EH (cell line): ENCODE data around the gene SPEM3.
A peak's percentile ranks its signal among the peaks of the same experiment; 100 is the strongest.

Source experiments
- DNase-seq: peaks from one replicate; pipeline ENCODE4 v3.0.0-alpha.2; 2015; ENCODE audit warnings: low read depth

The SPEM3 gene

DNA sequence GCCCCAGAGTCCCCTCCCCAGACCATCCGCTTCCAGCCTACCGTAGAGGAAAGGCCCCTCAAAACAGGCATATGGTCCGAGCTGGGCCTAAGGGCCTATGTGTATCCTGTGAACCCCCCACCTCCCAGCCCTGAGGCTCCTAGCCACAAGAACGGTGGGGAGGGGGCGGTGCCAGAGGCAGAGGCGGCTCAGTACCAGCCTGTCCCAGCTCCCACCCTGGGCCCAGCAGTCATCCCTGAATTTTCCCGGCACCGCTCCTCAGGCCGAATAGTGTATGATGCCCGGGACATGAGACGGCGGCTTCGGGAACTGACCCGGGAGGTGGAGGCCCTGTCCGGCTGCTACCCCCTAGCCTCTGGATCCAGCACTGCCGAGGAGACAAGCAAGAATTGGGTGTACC is 7.5 kb upstream of the SPEM3 start:
- no peak for DNase-seq

DNA sequence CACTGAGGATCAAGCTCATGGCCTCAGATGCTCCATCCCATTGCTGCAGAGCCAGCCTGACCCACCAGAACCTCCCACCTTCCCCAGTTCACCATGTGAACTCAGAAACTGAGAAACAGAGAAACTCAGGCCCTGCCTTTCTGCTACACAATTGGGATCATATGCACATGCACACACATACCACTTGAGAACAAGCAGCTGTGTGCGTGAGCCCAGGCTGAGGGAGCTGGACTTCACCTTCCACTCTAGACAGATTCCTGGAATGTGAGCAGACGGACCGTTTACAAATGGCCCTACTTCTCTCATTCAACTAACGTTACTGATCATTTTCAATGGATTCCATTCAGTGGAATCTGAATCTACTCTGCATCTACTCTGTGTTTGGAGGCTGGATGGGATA is 5.0 kb upstream of the SPEM3 start:
- DNase-seq = no peak

GRCh38 chr17:7425316-7425715 is 3.3 kb upstream of the SPEM3 start, which contains the start of gene SPEM2:
Gene SPEM2, plus strand, starts transcription at chr17:7425616. Its CDS starts 73 bp downstream, at chr17:7425689.
- DNase-seq = no peak

- no peak for DNase-seq
These were observed 2.9 kb upstream of the SPEM3 start for GRCh38 chr17:7425756-7426155.

DNA sequence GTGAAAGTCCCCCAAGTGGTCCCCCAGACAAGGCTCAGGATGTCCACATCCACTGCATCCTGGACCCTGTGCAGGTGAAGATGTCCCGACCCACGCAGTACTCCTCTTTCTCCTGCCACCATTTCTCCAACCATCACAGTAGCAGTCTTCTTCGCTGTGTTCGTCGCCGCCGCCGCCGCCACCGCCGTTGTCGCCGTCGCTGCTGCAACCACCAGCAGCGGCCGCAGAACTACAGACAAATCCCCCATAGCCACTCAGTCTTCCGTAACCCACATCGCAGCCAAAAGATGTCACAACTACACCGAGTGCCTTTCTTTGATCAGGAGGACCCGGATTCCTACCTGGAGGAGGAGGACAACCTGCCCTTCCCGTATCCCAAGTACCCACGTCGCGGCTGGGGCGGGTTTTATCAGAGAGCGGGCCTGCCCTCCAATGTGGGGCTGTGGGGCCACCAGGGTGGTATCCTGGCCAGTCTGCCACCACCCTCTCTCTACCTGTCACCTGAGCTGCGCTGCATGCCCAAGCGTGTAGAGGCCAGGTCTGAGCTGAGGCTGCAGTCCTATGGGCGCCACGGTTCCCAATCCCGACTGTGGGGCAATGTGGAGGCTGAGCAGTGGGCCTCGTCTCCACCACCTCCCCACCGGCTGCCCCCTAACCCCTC is 2.3 kb upstream of the SPEM3 start:
- no peak for DNase-seq

DNA sequence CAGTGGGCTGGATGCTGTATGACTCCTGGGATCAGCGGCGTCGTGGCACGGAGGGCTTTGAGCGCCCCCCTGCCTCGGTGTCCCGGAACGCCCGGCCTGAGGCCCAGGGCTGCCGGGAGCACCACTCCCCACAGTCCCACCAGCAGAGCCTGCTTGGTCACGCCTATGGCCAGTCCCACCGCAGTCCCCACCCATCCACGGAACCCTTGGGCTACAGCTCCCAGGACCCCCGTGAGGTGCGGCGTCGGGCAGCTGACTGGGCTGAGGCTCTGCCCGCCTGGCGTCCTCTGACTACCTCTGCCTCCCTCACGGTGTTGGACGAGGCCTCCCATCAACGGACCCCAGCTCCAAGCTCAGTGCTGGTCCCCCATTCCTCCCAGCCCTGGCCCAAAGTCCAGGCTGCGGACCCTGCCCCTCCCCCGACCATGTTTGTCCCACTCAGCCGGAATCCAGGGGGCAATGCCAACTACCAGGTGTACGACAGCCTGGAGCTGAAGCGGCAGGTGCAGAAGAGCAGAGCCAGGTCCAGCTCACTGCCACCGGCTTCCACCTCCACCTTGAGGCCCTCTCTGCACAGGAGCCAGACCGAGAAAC is 1.7 kb upstream of the SPEM3 start:
- DNase-seq = no peak

DNA sequence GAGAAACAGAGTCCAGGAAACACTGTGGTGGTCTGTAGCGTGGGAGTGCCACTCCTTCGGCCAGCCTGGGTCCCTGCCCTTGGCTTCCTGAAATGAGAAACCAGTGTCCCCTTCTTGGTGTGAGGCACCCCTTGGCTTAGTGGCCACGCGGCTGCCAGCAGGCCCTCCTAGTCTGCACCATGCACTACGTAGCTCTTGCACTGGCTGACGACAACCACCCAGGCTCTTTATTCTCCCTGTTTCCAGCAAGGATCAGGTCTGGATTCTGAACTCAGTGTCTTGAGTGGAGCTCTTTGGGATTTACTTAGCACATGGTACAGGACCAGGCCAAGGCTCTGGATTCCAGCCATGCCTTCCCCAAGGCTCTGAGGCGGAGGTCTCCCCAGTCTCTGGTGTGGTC is 1.1 kb upstream of the SPEM3 start:
- DNase-seq = no peak

GRCh38 chr17:7429722-7430121 is 1.1 kb downstream of the SPEM3 start:
- DNase-seq = no peak

DNA sequence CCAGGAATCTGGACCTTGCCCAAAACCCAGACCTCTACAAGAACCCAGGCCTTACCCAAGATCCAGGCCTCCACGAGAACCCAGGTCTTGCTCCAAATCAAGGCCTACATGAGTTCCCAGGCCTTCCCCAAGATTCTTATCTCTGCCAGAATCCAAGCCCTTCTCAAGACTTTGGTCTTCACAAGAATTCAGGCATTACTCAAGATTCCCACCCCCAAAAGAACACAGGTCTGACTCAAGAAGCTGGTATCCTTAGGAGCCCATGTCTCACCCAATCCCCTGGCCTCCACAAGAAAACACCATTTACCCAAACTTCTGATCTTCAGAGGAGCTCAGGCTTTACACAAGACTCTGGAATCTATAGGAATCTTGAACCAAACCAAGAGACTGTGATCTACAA is 2.6 kb downstream of the SPEM3 start:
- peak; percentile 61 for DNase-seq

GRCh38 chr17:7432296-7432695 is 3.6 kb downstream of the SPEM3 start:
- no peak for DNase-seq

DNA sequence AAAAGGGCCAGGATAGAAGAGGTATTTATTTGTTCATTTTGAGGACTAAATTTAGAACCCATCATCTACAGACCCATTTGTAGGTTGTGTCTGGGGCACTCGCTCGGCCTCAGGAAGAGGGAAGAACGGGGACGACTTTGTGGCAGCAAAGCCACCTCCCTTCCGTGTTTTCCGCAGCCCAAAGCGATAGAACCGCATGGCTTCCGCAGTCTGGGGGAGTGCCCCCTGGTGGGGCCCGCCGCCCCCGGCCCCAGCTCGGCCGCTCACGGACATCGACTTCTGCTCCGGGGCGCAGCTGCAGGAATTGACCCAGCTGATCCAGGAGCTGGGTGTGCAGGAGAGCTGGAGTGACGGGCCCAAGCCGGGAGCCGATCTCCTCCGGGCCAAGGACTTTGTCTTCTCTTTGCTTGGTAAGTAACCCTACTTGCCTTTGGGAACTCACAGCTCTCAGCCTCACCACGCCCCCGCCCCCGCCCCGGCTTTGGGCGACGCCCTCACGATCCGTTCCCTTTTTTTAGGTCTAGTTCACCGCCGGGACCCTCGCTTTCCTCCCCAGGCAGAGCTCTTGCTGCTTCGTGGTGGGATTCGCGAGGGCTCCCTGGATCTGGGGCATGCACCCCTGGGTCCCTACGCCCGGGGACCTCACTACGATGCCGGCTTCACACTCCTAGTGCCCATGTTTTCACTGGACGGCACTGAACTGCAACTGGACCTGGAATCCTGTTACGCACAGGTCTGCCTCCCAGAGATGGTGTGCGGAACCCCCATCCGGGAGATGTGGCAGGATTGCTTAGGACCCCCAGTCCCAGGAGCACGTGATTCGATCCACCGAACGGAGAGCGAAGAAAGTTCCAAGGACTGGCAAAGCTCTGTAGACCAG is 7.3 kb downstream of the SPEM3 start:
- peak; percentile 28 for DNase-seq

DNA sequence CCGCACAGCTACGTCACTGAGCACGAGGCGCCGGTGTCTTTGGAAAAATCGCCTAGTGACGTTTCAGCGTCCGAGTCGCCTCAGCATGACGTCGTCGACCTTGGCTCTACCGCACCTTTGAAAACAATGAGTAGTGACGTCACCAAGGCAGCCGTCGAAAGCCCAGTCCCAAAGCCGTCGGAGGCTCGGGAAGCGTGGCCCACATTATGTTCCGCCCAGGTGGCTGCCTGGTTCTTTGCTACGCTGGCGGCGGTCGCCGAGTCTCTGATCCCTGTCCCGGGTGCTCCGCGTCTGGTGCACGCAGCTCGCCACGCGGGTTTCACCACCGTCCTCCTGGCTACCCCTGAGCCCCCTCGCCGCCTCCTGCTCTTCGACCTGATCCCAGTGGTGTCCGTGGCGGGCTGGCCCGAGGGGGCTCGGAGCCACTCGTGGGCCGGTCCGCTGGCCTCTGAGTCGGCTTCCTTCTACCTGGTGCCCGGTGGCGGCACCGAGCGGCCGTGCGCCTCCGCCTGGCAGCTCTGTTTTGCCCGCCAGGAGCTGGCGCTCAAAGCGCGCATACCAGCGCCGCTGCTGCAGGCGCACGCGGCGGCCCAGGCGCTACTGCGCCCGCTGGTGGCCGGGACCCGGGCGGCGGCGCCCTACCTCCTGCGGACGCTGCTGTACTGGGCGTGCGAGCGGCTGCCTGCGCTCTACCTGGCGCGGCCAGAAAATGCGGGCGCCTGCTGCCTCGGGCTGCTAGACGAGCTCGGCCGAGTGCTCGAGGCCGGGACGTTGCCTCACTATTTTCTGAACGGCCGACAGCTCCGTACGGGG is 8.1 kb downstream of the SPEM3 start:
- DNase-seq = peak; percentile 79

- DNase-seq = no peak
These were observed 8.8 kb downstream of the SPEM3 start for GRCh38 chr17:7437369-7437863.

- DNase-seq = no peak
These were observed 9.4 kb downstream of the SPEM3 start for GRCh38 chr17:7437950-7438614.

GRCh38 chr17:7438656-7439460 is 10.2 kb downstream of the SPEM3 start:
- no peak for DNase-seq

- DNase-seq = no peak
These were observed 10.9 kb downstream of the SPEM3 start, which contains the start of gene FGF11 for GRCh38 chr17:7439462-7440112. Gene FGF11, plus strand, starts transcription at chr17:7439512. Its CDS starts 109 bp downstream, at chr17:7439621.

DNA sequence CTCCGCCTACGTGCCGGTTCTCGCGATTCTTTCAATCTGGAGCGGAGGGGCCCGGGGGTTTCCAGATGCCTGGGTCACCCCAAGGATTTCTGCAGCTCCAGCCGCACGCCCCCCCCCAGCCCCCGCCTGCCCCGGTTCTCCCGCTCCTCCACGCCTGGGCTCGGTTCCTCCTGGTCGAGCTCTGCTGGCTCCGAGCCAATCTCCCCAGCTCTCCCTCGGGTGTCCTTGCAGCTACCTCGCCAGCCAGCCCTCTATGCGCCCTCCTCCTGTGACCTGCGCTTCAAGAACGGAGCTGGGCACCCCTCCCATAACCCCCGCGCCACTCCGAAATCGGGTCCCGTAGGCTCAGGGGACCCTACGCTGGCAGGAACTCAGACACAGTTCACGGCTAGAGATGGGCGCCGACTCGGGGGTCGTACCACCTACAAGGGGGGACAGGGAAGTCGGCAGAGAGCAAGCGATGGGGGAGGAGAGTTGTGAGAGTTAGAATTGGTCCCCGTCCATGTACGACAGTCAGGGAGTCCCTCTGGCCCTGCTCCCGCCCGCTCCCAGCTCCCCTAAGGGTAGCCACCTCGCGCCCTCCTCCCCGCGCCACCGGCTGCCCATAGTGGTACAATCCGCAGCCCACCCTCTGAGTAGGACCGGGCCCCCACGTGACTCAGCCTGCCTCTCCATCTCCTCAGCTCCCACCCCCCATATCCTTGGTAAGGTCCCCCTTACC is 11.6 kb downstream of the SPEM3 start:
- peak; percentile 48 for DNase-seq

- DNase-seq = peak; percentile 23
These were observed 12.2 kb downstream of the SPEM3 start for GRCh38 chr17:7440834-7441195.

DNA sequence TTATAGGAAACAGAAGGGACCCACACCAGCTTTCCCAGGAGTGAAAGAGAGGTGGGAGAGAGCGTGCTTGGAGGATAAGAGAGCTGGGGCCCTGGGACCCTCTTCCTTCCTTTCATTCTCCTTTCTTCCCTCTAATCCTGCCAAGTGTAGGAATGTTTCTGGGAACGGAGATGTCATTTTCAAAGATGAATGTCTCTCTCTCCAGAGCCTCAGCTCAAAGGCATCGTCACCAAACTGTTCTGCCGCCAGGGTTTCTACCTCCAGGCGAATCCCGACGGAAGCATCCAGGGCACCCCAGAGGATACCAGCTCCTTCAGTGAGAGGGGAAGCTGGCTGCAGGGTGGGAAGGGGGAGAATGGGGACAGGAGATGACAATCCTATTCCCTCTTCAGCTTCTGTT is 12.6 kb downstream of the SPEM3 start:
- no peak for DNase-seq
